Muscle layer of colon (tissue), 2 donors: ENCODE data around the gene PPP1R9B.

Experiments used
- H3K27ac ChIP-seq: one replicate; pipeline ENCODE4 v1.7.0; 2013; ENCODE audit warnings: low read depth, mild to moderate bottlenecking, low read length, moderate library complexity
- H3K27me3 ChIP-seq, 2 donors: one replicate each; pipeline ENCODE4 v1.7.0; 2013; ENCODE audit warnings: low read length in 2 of 2, mild to moderate bottlenecking in 2 of 2; ENCODE audit not compliant: insufficient read depth in 2 of 2, control insufficient read depth in 1 of 2
- H3K36me3 ChIP-seq: one replicate; pipeline ENCODE4 v1.7.0; 2013; ENCODE audit warnings: mild to moderate bottlenecking, low read length; ENCODE audit not compliant: insufficient read depth
- H3K4me1 ChIP-seq: one replicate; pipeline ENCODE4 v1.7.0; 2013; ENCODE audit warnings: mild to moderate bottlenecking, low read length; ENCODE audit not compliant: insufficient read depth
- H3K4me3 ChIP-seq, 2 donors: one replicate each; pipeline ENCODE4 v1.7.0; 2013; ENCODE audit warnings: low read length in 2 of 2, low read depth in 1 of 2, mild to moderate bottlenecking in 1 of 2, moderate library complexity in 1 of 2
- H3K9ac ChIP-seq: one replicate; pipeline ENCODE4 v1.7.0; 2013; ENCODE audit warnings: low read length
- H3K9me3 ChIP-seq: one replicate; pipeline ENCODE4 v1.7.0; 2013; ENCODE audit warnings: mild to moderate bottlenecking, low read length
- donor health status: abdominal sarcoma.
- donor health status: Adenocarcinoma of cecum.

The PPP1R9B gene

GRCh38 chr17:50110591-50111349 is 39.7 kb downstream of the PPP1R9B start:
- Histone ChIP-seq H3K4me1 (peaks cover 25% of the 10 kb centered on the region), H3K9ac (no peak overlapping the region), H3K36me3 (peaks cover 44% of the 10 kb centered on the region), H3K27me3 (no peaks in the 10 kb centered on the region), H3K4me3 (no peak overlapping the region), H3K9me3 (no peaks in the 10 kb centered on the region), H3K27ac (peak overlapping the region; percentile 83)

DNA sequence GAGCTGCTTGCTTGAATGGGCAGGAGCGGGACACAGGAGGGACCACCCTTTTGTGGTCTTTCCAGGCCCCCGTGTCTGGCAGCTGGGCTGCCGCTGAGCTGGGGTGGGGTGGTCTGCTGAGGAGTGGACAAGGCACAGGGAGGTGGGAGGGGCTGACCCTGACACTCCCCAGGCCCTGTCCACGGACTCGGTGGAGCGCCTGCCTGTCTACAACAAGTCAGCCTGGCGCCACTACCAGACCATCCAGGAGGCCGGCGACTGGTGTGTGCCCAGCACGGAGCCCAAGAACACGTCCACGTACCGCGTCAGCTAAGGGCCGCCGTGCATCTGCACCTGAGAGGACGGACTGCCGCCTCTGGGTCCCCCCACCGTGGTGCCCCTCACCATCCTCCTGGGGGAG is 40.7 kb downstream of the PPP1R9B start:
- Histone ChIP-seq H3K9ac (no peak overlapping the region), H3K4me1 (peaks cover 25% of the 10 kb centered on the region), H3K36me3 (peaks cover 53% of the 10 kb centered on the region), H3K9me3 (no peaks in the 10 kb centered on the region), H3K27ac (no peak overlapping the region), H3K4me3 (no peak overlapping the region), H3K27me3 (no peaks in the 10 kb centered on the region)

- peaks cover 54% of the 10 kb centered on the region for H3K36me3 ChIP-seq
Measured at GRCh38 chr17:50109207-50109606, 41.3 kb downstream of the PPP1R9B start.

DNA sequence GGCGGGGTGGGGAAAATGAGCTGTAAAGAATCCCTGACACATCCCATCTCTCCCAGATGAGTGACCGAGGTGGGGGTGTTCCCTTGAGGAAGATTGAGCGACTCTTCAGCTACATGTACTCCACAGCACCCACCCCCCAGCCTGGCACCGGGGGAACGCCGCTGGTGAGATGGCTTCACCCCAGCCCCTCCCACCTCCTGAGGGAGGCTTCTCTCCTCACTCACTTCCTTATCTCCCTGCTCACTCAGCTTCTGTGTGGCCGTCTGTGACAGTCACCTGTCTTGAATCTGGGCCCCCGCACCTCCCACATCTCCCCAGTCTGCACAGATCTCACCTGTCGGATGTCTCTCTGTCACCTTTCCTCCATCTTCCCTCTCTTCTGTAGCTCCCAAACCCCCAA is 41.9 kb downstream of the PPP1R9B start:
- Histone ChIP-seq H3K4me3 (no peak overlapping the region), H3K9me3 (no peaks in the 10 kb centered on the region), H3K27me3 (no peaks in the 10 kb centered on the region), H3K27ac (no peak overlapping the region), H3K36me3 (peaks cover 58% of the 10 kb centered on the region), H3K9ac (no peak overlapping the region), H3K4me1 (peaks cover 26% of the 10 kb centered on the region)

More at GRCh38 chr17:50109207-50109606, 41.3 kb downstream of the PPP1R9B start:
- H3K27me3 ChIP-seq, result no peaks in the 10 kb centered on the region
- no peak overlapping the region for H3K4me3 ChIP-seq
- H3K4me1 ChIP-seq, result peaks cover 25% of the 10 kb centered on the region
- no peak overlapping the region for H3K27ac ChIP-seq
- no peaks in the 10 kb centered on the region for H3K9me3 ChIP-seq
- H3K9ac ChIP-seq, result no peak overlapping the region

DNA sequence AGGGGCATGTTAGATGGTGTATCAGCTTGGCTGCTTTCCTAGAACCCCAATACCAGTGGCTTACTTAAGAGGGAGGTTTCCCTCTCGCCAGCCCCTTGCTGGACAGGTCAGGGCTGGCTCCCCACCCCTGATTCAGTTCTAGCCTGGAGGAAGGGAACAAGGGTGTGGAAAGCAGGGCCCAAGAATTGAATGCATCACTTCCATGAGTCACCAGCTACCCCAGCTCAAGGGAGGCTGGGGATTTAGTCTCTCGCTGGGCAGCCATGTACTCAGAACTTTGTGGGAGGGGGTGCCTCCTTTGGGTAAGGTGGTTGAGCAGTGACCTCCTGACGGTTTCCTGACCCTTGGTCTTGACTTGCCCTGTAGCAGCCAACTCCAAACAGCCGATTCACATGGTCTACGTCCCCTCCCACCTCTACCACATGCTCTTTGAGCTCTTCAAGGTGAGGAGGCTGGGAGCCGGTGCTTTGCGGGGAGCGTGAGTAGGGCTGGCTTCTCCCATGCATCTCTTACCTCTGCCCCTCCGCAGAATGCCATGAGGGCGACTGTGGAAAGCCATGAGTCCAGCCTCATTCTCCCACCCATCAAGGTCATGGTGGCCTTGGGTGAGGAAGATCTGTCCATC is 42.6 kb downstream of the PPP1R9B start:
- peaks cover 26% of the 10 kb centered on the region for H3K4me1 ChIP-seq
- peaks cover 65% of the 10 kb centered on the region for H3K36me3 ChIP-seq
- no peak overlapping the region for H3K4me3 ChIP-seq
- no peaks in the 10 kb centered on the region for H3K27me3 ChIP-seq
- H3K9me3 ChIP-seq, result no peaks in the 10 kb centered on the region
- no peak overlapping the region for H3K9ac ChIP-seq
- no peak overlapping the region for H3K27ac ChIP-seq

- H3K27ac ChIP-seq, result no peak overlapping the region
- no peak overlapping the region for H3K4me3 ChIP-seq
- peaks cover 69% of the 10 kb centered on the region for H3K36me3 ChIP-seq
Measured at GRCh38 chr17:50106393-50107131, 43.9 kb downstream of the PPP1R9B start.

GRCh38 chr17:50105811-50106210 is 44.7 kb downstream of the PPP1R9B start:
- H3K4me3 ChIP-seq, result no peak overlapping the region
- H3K9me3 ChIP-seq, result no peaks in the 10 kb centered on the region
- no peak overlapping the region for H3K9ac ChIP-seq
- peaks cover 69% of the 10 kb centered on the region for H3K36me3 ChIP-seq
- peaks cover 30% of the 10 kb centered on the region for H3K4me1 ChIP-seq
- H3K27me3 ChIP-seq, result no peaks in the 10 kb centered on the region
- no peak overlapping the region for H3K27ac ChIP-seq

More at GRCh38 chr17:50106393-50107131, 43.9 kb downstream of the PPP1R9B start:
- Histone ChIP-seq H3K27me3 (no peaks in the 10 kb centered on the region), H3K9ac (no peak overlapping the region), H3K9me3 (no peaks in the 10 kb centered on the region), H3K4me1 (peaks cover 26% of the 10 kb centered on the region)

GRCh38 chr17:50103941-50104340 is 46.5 kb downstream of the PPP1R9B start:
- no peaks in the 10 kb centered on the region for H3K9me3 ChIP-seq
- H3K4me1 ChIP-seq, result peaks cover 42% of the 10 kb centered on the region
- H3K27me3 ChIP-seq, result no peaks in the 10 kb centered on the region
- H3K4me3 ChIP-seq, result no peak overlapping the region
- peaks cover 64% of the 10 kb centered on the region for H3K36me3 ChIP-seq
- H3K27ac ChIP-seq, result no peak overlapping the region
- no peak overlapping the region for H3K9ac ChIP-seq

DNA sequence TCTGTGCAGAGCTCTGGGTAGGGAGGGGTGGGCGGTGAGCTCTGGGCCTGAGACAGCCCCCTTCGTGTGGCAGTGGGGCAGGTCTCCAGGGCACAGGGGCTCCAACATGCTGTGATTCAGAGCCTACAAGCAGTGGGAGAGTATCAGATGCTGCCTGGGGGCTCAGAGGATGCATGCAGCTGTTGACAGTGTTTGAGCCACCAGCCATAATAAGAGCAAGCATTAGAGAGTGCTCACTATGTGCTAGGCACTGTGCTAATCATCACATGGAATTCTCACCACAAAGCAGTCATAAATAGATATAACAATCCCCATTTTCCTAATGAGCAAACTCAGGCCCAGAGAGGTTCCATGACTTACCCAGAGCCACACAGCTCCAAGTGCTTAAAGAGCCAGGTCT is 47.2 kb downstream of the PPP1R9B start:
- peaks cover 64% of the 10 kb centered on the region for H3K36me3 ChIP-seq
- H3K27me3 ChIP-seq, result no peaks in the 10 kb centered on the region
- H3K9ac ChIP-seq, result no peak overlapping the region
- H3K4me3 ChIP-seq, result no peak overlapping the region
- no peaks in the 10 kb centered on the region for H3K9me3 ChIP-seq
- H3K4me1 ChIP-seq, result peaks cover 42% of the 10 kb centered on the region
- no peak overlapping the region for H3K27ac ChIP-seq

DNA sequence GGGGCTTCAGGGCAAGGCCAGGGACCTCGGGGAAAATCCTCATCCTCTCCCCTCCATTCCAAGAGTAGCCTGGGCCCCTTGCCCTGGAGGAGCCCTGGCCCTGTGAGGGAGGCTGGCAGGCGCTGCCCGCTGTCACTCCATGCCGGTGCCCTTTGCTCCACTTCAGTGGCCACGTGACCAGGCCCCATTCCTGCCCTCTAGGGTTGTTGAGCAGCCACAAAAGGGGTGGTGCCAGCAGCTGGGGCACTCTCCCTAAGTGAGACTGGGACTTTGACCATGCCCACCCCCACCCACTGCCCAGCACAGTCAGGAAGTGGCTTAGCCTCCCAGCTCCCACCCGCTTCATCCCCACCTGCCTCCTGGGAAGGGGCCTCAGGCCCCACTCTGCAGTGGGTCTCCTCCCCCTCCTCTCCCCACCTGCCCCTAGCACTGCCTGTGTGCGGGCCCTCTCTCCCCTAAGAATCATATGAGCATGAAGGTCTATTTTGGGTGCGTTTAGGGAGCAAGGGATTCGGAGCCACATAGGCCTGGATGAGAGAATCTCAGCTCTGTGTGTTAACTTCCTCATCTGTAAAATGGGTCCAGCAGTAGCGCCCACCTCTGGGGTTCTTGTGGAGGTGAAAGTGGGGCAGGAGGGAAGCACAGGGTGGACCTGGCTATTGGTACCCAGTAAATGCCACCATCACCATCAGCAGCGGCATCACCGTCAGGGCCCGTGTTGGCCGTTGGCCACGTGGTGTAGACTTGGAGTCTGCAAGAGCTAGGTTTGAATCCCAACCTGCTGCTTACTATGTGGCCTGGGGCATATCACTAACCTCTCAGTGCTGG is 48.1 kb downstream of the PPP1R9B start:
- peak overlapping the region; percentile 89 for H3K27ac ChIP-seq

More for the DNA sequence above, 48.1 kb downstream of the PPP1R9B start:
- Histone ChIP-seq H3K36me3 (peaks cover 62% of the 10 kb centered on the region), H3K9ac (peak overlapping the region; percentile 11), H3K4me1 (peaks cover 42% of the 10 kb centered on the region), H3K27me3 (no peaks in the 10 kb centered on the region), H3K4me3 (peak overlapping the region in 1 of 2 donors; percentile 1), H3K9me3 (no peaks in the 10 kb centered on the region)
